ENCODE results near the gene MARCHF9.
A peak's percentile ranks its signal among the peaks of the same experiment; 100 is the strongest.

GRCh38 chr12:57803319-57803893 is 48.5 kb downstream of the MARCHF9 start:
- TF ChIP-seq, protein P1, sequence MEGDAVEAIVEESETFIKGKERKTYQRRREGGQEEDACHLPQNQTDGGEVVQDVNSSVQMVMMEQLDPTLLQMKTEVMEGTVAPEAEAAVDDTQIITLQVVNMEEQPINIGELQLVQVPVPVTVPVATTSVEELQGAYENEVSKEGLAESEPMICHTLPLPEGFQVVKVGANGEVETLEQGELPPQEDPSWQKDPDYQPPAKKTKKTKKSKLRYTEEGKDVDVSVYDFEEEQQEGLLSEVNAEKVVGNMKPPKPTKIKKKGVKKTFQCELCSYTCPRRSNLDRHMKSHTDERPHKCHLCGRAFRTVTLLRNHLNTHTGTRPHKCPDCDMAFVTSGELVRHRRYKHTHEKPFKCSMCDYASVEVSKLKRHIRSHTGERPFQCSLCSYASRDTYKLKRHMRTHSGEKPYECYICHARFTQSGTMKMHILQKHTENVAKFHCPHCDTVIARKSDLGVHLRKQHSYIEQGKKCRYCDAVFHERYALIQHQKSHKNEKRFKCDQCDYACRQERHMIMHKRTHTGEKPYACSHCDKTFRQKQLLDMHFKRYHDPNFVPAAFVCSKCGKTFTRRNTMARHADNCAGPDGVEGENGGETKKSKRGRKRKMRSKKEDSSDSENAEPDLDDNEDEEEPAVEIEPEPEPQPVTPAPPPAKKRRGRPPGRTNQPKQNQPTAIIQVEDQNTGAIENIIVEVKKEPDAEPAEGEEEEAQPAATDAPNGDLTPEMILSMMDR (IDR thresholded peaks at IDR 0.05; ENCODE audit: insufficient read depth, low read length, poor library complexity, severe bottlenecking): peak; percentile 81
- no peak for TF ChIP-seq EZH2phosphoT487 (conservative IDR thresholded peaks at IDR 0.05; ENCODE audit: low read length)
